Measurements from ENCODE around the gene AKR7A2. TPM values are rescaled to one million over a fixed set of nuclear protein-coding genes. Genes with fewer than 3 reads are reported as not detected.

Gene AKR7A2
- total and polyA plus RNA-seq, 9 of the 15 experiments (the other 6 are each of a cell fraction or from before 2014, with no cell fraction given), result 2.0 to 78.4 (median 49.4) TPM

- POLR2A ChIA-PET, result interaction anchor here (0.6 to 5.0 kb wide), 7 partner anchors 8 to 740 kb away, joined by 3 to 37 read pairs (median 4); partner anchors contain the start of genes AKR7A2, EMC1, MRTO4 and SLC66A1
- 77% methylated on average over 5 of the region's 5 CpGs for WGBS (ENCODE audit: insufficient coverage, low coverage, missing lambda C conversion rate)
Observed at GRCh38 chr1:19262744-19263143, 49.2 kb downstream of the AKR7A2 start.

GRCh38 chr1:19262047-19262446 lies 49.9 kb downstream of the AKR7A2 start:
- no TSS peak for BruUV-seq (replicated peaks)
- no peak overlapping the region for H3K4me2 ChIP-seq (ENCODE audit: insufficient read depth, low read length)
- ATAC-seq (no peak; the same call in 2 of the 3 replicates), FAIRE-seq (peak; percentile 75), DNase-seq (ENCODE audit: extremely low read depth in 1 of 4, low spot score in 3 of 4) (peak in 2 of 4 experiments; percentile 23 to 38)
- peaks cover 41% of the 10 kb centered on the region; the same call in 2 of the 3 replicates for H3K36me3 ChIP-seq (ENCODE audit: control insufficient read depth, insufficient read depth, low read length)
- POLR2A ChIA-PET, result interaction anchor here (0.6 to 5.0 kb wide), 6 partner anchors 9 to 192 kb away, joined by 3 to 37 read pairs (median 4); partner anchors contain the start of genes AKR7A2, EMC1, MRTO4 and SLC66A1
- H3K4me1 ChIP-seq (replicated peaks in 1 of 2; ENCODE audit: control insufficient read depth in 2 of 2, insufficient read depth in 2 of 2, low read length in 2 of 2), result peaks cover 0 to 13% of the 10 kb centered on the region in 2 experiments; a peak in 3 of 5 replicates
- H3K27ac ChIP-seq (ENCODE audit: extremely low read depth, low read depth, low read length), result no peak overlapping the region
- 0 out of 4 replicates have a peak overlapping the region, but pooled peaks of 1 of the 2 experiments have one; percentile 2 for H3K9ac ChIP-seq (ENCODE audit: insufficient read depth in 1 of 2, low read depth in 2 of 2, low read length in 2 of 2)
- CTCF ChIA-PET (ENCODE audit: low intra/inter-chr PET ratio), result no interaction called here
- no peaks in the 10 kb centered on the region for H3K9me3 ChIP-seq (replicated peaks; ENCODE audit: control insufficient read depth, insufficient read depth, low read depth, low read length)
- H2AFZ ChIP-seq (ENCODE audit: low read depth, low read length), result no peak overlapping the region
- H3K4me3 ChIP-seq, result no peak overlapping the region
- peaks cover 10% of the 10 kb centered on the region for H4K20me1 ChIP-seq (replicated peaks; ENCODE audit: control insufficient read depth, insufficient read depth, low read length)
- H3K9me1 ChIP-seq (ENCODE audit: control insufficient read depth, insufficient read depth, low read length), result no peaks in the 10 kb centered on the region
- WGBS (ENCODE audit: insufficient coverage, low coverage, missing lambda C conversion rate), result 38% methylated on average over 5 of the region's 5 CpGs
- in situ Hi-C loops (cut with MboI), result no loop called here
- no peaks in the 10 kb centered on the region for H3K27me3 ChIP-seq (ENCODE audit: control insufficient read depth in 2 of 2, insufficient read depth in 2 of 2, low read length in 2 of 2)
- intact Hi-C loops (cut with micrococcal nuclease), result no loop called here
- H3K79me2 ChIP-seq (ENCODE audit: control insufficient read depth, insufficient read depth, low read length), result no peaks in the 10 kb centered on the region
- TF ChIP-seq CAMTA2 (CRISPR knock-in tag; conservative IDR thresholded peaks at IDR 0.05) (no peak), ZNF780A (CRISPR knock-in tag; IDR thresholded peaks at IDR 0.05) (no peak), ZNF175 (CRISPR knock-in tag; IDR thresholded peaks at IDR 0.05; ENCODE audit: low read depth) (no peak), E4F1 (CRISPR knock-in tag; IDR thresholded peaks at IDR 0.05; ENCODE audit: borderline replicate concordance) (no peak), ASH1L (IDR thresholded peaks at IDR 0.05; ENCODE audit: borderline replicate concordance, low read depth, partially characterized antibody) (no peak), POLR2A (conservative IDR thresholded peaks at IDR 0.05) (peak; percentile 9; the same call in 1 of the 2 replicates)
- TF ChIP-seq, protein P1, sequence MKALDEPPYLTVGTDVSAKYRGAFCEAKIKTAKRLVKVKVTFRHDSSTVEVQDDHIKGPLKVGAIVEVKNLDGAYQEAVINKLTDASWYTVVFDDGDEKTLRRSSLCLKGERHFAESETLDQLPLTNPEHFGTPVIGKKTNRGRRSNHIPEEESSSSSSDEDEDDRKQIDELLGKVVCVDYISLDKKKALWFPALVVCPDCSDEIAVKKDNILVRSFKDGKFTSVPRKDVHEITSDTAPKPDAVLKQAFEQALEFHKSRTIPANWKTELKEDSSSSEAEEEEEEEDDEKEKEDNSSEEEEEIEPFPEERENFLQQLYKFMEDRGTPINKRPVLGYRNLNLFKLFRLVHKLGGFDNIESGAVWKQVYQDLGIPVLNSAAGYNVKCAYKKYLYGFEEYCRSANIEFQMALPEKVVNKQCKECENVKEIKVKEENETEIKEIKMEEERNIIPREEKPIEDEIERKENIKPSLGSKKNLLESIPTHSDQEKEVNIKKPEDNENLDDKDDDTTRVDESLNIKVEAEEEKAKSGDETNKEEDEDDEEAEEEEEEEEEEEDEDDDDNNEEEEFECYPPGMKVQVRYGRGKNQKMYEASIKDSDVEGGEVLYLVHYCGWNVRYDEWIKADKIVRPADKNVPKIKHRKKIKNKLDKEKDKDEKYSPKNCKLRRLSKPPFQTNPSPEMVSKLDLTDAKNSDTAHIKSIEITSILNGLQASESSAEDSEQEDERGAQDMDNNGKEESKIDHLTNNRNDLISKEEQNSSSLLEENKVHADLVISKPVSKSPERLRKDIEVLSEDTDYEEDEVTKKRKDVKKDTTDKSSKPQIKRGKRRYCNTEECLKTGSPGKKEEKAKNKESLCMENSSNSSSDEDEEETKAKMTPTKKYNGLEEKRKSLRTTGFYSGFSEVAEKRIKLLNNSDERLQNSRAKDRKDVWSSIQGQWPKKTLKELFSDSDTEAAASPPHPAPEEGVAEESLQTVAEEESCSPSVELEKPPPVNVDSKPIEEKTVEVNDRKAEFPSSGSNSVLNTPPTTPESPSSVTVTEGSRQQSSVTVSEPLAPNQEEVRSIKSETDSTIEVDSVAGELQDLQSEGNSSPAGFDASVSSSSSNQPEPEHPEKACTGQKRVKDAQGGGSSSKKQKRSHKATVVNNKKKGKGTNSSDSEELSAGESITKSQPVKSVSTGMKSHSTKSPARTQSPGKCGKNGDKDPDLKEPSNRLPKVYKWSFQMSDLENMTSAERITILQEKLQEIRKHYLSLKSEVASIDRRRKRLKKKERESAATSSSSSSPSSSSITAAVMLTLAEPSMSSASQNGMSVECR (CRISPR knock-in tag; IDR thresholded peaks at IDR 0.05), result 0 out of 2 replicates have a peak, but pooled peaks have one; percentile 22

More at GRCh38 chr1:19262744-19263143, 49.2 kb downstream of the AKR7A2 start:
- in situ Hi-C loops (cut with MboI), result no loop called here
- Histone ChIP-seq H3K9me1 (ENCODE audit: control insufficient read depth, insufficient read depth, low read length) (no peaks in the 10 kb centered on the region), H3K4me3 (no peak overlapping the region), H3K36me3 (ENCODE audit: control insufficient read depth, insufficient read depth, low read length) (peaks cover 34% of the 10 kb centered on the region; the same call in 2 of the 3 replicates), H3K4me2 (ENCODE audit: insufficient read depth, low read length) (no peak overlapping the region), H3K27me3 (ENCODE audit: control insufficient read depth in 2 of 2, insufficient read depth in 2 of 2, low read length in 2 of 2) (no peaks in the 10 kb centered on the region), H3K9ac (ENCODE audit: insufficient read depth in 1 of 2, low read depth in 2 of 2, low read length in 2 of 2) (0 out of 4 replicates have a peak overlapping the region, but pooled peaks of 1 of the 2 experiments have one; percentile 8), H4K20me1 (replicated peaks; ENCODE audit: control insufficient read depth, insufficient read depth, low read length) (peaks cover 10% of the 10 kb centered on the region), H3K27ac (ENCODE audit: extremely low read depth, low read depth, low read length) (no peak overlapping the region), H2AFZ (ENCODE audit: low read depth, low read length) (no peak overlapping the region), H3K9me3 (replicated peaks; ENCODE audit: control insufficient read depth, insufficient read depth, low read depth, low read length) (no peaks in the 10 kb centered on the region), H3K4me1 (replicated peaks in 1 of 2; ENCODE audit: control insufficient read depth in 2 of 2, insufficient read depth in 2 of 2, low read length in 2 of 2) (peaks cover 0 to 13% of the 10 kb centered on the region in 2 experiments; a peak in 3 of 5 replicates), H3K79me2 (ENCODE audit: control insufficient read depth, insufficient read depth, low read length) (no peaks in the 10 kb centered on the region)
- DNase-seq (ENCODE audit: extremely low read depth in 1 of 4, low spot score in 3 of 4), result no peak
- intact Hi-C loops (cut with micrococcal nuclease), result no loop called here
- TF ChIP-seq SP1 (CRISPR knock-in tag; IDR thresholded peaks at IDR 0.05) (no peak), ZNF384 (IDR thresholded peaks at IDR 0.05; ENCODE audit: low read depth, low read length) (0 out of 2 replicates have a peak, but pooled peaks have one; percentile 5), ZC3H4 (CRISPR knock-in tag; IDR thresholded peaks at IDR 0.05; ENCODE audit: borderline replicate concordance) (0 out of 2 replicates have a peak, but pooled peaks have one; percentile 35)
- no TSS peak for BruUV-seq (replicated peaks)
- no peak for FAIRE-seq
- no peak for ATAC-seq
- CTCF ChIA-PET (ENCODE audit: low intra/inter-chr PET ratio), result no interaction called here

Measured in K562 (cell line).